Stimulated activated CD4-positive, alpha-beta T cell treated with anti-CD3 and anti-CD28 coated beads, Interleukin-1b, Interleukin-23, amount 100 ng/mL, for 1 hour (primary cell): ENCODE results near the gene HCN1.
"Not testable (repeated sequence)": the region's sequence is repeated elsewhere in the genome, so short reads cannot be mapped to it uniquely, and the experiment has no call there.

ENCODE experiments used
- DNase-seq, 2 donors: peaks; one replicate each; pipeline ENCODE4 v3.0.0-alpha.2; 2020; ENCODE audit warnings: low read depth in 2 of 2

HCN1 gene

GRCh38 chr5:45417285-45417998 is 278.7 kb downstream of the HCN1 start:
- DNase-seq: no peak

DNA sequence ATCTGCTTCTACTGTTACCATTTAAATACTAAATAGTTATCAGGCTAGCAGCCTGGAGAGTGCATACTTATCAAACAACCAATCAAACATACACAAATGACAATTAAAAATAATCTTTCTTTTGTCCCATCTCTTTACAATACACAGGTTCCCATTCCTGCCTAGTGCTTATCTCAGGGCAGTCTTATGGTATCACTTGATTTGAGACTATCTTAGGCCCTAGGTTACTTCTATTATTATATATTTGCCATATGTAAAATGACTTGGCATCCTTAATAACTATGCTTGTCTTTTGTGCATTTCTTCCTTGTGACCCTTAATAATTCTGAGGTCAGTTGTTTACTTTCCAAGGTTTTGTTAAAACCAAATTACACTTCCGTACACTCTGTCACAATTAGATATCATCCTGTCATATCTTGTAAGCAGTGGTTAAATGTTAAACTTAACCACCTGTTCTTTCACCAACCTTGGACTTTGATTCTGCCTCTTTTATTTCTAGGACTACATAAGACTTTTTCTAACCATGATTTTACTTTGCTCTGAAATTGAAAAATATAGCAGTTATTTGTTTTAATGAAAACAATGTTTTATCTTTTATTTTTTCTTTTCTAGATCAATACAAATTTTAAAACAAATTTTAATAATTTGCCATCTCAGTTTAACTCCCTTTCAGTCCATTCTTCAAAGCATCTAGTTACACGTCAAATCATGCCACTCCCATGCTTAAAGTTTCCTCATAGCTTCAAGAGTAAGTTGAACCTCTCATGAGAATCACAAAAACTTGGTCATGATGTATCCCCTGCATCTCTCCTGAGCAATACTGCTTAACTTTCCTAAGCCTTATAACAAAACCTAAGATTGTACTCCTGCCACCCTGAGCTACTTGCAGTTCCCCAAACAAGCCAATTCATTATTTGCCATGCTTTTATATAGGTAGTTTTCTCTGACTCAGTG is 281.3 kb downstream of the HCN1 start:
- no peak for DNase-seq

GRCh38 chr5:45411971-45412612 is 284.1 kb downstream of the HCN1 start:
- DNase-seq: no peak

DNA sequence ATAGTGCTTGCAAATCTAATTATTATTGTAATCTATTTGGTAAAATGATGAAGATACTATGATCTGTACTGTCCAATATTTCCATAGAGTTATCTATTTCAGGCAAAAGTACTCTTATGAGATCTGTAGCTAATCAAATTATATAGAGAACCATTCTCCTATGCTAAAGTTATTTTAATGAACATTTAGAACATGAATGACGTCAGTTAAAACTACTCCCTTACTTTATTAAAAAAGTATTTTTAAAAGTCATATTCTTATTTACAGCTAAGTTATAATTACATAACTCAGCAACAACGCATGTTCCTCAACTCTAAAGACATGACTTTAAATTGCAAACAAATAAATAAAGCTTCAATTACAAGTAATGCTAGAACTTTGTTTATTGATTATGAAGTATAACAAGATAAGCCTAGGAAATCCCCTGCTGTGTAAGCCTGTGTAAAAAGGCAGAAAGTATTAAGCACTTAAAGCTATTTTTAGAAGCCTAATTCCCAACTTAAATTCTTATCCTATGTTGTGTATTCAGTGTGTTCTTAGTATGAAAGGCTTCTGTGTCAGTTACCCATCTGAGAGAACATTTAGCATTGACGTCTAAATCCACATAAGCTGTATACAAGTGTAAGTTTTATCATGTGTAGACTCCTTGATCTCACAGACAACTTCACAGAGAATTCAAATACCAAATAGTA is 285.7 kb downstream of the HCN1 start:
- DNase-seq: no peak

DNA sequence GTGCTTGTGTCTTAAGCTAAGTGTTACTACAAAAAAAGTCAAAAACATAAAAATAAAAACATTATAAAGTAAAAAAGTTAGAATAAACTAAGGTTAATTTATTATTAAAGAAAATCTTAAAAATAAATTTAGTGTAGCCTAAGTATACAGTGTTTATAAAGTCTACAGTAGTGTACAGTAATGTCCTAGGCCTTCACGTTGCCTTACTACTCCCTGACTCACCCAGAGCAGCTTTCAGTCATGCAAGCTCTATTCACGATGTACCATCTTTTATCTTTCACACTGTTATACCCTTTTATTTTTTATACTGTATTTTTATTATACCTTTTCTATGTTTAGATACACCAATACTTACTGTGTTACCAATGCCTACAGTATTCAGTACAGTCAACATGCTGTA is 288.1 kb downstream of the HCN1 start:
- no peak for DNase-seq

- DNase-seq: no peak
Observed at GRCh38 chr5:45402804-45403455, 293.2 kb downstream of the HCN1 start.

DNA sequence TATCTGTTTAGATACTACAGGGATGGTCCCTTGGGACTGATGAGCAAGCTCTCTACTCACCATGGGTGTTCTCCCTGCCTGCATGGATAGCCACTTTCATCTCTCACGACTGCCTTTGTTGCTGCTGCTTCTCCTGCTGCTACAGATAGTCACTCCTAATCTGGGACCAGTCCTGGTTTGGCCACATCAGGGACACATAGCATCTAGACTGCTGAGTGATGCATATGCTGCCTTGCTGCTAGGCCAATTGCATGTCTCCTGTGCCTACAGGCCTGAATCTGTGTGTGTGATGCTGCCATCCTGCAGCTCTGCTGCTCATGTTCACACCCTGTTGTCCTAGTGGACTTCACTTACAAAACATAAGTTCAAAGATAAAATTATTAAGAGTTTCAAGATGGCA is 297.1 kb downstream of the HCN1 start:
- no peak for DNase-seq

- DNase-seq: no peak
Observed at GRCh38 chr5:45385321-45386058, 310.7 kb downstream of the HCN1 start.

- no peak for DNase-seq
Observed at GRCh38 chr5:45383985-45384384, 312.2 kb downstream of the HCN1 start.

GRCh38 chr5:45382583-45382982 is 313.6 kb downstream of the HCN1 start:
- DNase-seq: no peak

GRCh38 chr5:45376417-45376816 is 319.8 kb downstream of the HCN1 start:
- no peak for DNase-seq

GRCh38 chr5:45372629-45373028 is 323.6 kb downstream of the HCN1 start:
- DNase-seq: no peak

DNA sequence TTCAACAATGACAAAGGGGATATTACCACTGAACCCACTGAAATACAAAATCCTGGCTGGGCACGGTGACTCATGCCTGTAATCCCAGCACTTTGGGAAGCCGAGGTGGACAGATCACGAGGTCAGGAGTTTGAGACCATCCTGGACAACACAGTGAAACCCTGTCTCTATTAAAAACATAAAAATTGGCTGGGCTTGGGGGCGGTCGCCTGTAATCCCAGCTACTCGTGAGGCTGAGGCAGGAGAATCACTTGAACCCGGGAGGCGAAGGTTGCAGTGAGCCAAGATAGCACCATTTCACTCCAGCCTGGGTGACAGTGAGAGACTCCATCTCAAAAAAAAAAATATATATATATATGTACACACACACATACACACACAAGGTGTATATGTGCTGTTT is 324.8 kb downstream of the HCN1 start:
- DNase-seq: not testable (repeated sequence)

DNA sequence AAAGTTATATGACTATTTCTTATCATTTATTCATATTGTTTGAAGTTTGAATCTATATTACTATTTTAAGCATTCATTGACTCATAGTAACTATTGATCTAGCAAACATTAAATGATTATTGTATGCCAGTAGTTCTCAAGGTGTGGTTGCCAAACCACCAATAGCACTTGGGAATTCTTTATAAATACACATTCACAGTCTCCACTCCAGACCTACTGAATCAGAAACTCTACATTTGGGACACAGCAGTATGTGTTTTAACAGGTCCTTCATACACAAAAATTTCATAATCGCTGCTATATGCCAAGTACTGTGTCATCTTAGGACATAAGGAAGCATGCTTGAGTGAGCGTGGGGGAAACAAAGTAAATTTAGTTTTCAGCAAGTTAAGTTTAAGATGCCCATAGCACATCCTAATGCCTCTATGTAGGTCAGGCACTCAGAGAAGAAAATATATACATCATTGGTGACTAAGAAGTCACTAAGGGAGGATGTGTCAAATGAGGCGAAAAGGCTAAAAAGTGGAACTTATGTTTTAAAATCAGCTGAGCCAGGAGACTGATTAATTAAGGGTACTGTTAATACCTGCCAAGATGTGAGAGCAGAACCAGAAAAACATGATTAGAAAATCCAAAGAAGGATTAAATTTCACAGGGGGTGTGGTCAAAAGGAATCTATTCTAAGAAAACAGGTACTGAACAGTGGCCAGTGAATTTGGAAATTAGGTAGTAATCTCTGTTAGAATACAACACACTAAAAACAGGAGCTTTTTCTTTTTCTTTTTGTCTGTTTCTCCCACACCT is 340.8 kb downstream of the HCN1 start:
- no peak for DNase-seq

- no peak for DNase-seq
Observed at GRCh38 chr5:45336464-45336863, 359.7 kb downstream of the HCN1 start.

- DNase-seq: no peak
Observed at GRCh38 chr5:45335978-45336377, 360.2 kb downstream of the HCN1 start.

DNA sequence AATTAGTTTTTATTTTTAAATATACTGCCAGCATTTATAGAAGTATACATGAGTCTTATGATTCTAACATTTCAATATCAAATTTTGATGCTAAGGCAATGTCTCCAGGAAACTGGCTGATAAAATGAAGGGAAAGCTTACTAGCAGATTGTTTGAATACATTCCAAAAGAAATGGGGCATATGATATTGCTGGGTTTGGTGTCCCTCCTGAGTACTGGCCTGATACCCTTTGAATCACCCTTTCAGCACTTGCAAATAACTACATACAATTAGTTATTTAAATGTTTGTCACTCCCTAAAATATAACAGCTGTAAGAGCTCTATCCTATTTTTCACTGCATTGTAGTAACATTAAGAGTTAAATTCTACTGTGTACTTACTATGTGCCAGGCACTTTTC is 360.8 kb downstream of the HCN1 start:
- no peak for DNase-seq

- DNase-seq: no peak
Observed at GRCh38 chr5:45334939-45335338, 361.2 kb downstream of the HCN1 start.

DNA sequence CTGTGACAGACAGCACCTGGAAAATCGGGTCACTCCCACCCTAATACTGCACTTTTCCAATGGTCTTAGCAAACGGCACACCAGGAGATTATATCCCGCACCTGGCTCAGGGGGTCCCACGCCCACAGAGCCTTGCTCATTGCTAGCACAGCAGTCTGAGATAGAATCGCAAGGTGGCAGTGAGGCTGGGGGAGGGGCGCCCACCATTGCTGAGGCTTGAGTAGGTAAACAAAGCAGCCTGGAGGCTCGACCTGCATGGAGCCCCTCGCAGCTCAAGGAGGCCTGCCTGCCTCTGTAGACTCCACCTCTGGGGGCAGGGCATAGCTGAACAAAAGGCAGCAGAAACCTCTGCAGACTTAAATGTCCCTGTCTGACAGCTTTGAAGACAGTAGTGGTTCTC is 383.6 kb downstream of the HCN1 start:
- not testable (repeated sequence) for DNase-seq

- DNase-seq: no peak
Observed at GRCh38 chr5:45295231-45295630, 400.9 kb downstream of the HCN1 start.
